Choroid plexus epithelial cell (primary cell): ENCODE measurements around the gene IL17B.

Experiments
- DNase-seq: peaks from one replicate; pipeline ENCODE4 v3.0.0-alpha.2; 2010; ENCODE audit warnings: low read depth
- H3K4me3 ChIP-seq: 2 replicates; pipeline ENCODE4 v1.5.1; 2011; ENCODE audit warnings: low read depth, mild to moderate bottlenecking, control low read depth, low read length, moderate library complexity
- TF ChIP-seq, protein P1 (sequence below): conservative IDR thresholded peaks from 2 replicates; pipeline ENCODE4 v1.5.1; 2011; ENCODE audit warnings: low read depth, mild to moderate bottlenecking, control low read depth, inconsistent platforms, low read length, moderate library complexity

IL17B gene

DNA sequence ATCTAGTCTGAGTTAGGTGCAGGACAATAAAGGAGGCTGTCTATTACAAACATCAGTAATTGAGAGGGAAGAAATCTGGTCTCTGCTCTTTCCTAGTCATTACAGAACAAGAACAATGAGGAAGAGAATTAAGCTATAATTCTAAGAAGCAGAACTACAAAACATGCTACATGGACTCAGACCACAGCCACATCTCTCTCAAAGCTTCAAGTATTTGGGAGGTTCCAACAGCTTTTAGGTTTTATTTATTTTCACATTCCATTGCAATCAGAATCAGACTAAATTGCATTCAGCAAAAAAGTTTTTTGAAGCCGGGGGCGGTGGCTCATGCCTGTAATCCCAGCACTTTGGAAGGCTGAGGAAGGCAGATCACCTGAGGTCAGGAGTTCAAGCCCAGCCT lies 34.9 kb downstream of the IL17B start:
- H3K4me3 ChIP-seq, result no peak overlapping the region
- TF ChIP-seq, protein P1, sequence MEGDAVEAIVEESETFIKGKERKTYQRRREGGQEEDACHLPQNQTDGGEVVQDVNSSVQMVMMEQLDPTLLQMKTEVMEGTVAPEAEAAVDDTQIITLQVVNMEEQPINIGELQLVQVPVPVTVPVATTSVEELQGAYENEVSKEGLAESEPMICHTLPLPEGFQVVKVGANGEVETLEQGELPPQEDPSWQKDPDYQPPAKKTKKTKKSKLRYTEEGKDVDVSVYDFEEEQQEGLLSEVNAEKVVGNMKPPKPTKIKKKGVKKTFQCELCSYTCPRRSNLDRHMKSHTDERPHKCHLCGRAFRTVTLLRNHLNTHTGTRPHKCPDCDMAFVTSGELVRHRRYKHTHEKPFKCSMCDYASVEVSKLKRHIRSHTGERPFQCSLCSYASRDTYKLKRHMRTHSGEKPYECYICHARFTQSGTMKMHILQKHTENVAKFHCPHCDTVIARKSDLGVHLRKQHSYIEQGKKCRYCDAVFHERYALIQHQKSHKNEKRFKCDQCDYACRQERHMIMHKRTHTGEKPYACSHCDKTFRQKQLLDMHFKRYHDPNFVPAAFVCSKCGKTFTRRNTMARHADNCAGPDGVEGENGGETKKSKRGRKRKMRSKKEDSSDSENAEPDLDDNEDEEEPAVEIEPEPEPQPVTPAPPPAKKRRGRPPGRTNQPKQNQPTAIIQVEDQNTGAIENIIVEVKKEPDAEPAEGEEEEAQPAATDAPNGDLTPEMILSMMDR, result no peak
- no peak for DNase-seq

DNA sequence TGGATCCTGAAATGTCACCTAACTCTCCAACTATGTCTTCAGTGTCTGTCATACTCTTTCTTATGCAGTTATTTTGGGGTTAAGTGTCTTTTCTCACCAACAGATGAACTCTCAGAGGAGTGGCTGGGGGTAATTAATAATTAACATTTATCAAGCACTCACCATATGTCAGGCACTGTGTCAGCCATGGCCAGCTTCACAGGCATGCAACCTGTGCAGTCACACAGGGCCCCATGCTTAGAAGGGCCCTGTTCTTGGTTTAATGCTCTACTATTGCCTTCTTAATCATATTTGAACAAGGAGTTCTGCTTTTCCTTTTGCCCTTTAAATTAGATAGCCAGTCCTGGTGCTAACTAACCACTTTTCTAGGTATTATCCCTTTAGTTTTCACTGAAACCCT lies 37.2 kb downstream of the IL17B start:
- DNase-seq, result no peak
- TF ChIP-seq, protein P1, result no peak
- H3K4me3 ChIP-seq, result no peak overlapping the region

DNA sequence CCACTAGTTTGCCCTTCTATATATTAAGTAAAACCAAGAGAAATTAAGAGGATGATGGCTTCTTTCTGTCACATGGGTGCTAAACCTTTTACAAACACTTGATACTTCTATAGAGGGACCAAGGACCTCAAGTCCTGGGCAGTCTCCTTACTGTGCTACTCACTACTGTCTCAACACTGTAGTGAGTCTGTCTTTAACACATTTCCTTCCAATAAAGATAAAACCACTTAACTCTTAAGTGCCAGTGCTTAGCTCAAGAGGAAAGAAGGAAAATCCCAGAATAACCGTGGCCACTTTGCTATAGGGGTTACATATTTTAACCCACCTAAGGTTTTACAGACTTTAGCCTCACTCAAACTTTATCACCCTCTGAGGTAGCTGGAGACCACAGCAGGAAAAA lies 38.2 kb downstream of the IL17B start:
- no peak overlapping the region for H3K4me3 ChIP-seq
- no peak for DNase-seq
- TF ChIP-seq, protein P1, result no peak

DNA sequence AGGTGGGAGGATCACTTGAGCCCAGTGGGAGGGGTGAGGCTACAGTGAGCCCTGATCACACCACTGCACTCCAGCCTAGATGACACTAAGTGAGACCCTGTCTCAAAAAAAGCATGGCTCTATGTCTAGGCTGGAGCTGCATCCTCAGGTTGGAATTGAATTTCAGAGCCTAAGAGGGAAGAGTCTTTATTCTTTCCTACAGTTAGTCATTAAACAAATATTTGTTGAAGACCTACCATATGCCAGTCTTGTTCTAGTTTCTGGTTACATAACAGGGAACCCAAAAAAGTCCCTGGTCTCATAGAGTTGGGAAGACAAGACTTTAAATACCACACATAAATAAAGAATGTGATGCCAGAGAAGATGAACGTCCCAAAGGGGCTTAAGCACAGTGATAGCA lies 40.7 kb downstream of the IL17B start:
- DNase-seq, result no peak
- TF ChIP-seq, protein P1, result no peak

DNA sequence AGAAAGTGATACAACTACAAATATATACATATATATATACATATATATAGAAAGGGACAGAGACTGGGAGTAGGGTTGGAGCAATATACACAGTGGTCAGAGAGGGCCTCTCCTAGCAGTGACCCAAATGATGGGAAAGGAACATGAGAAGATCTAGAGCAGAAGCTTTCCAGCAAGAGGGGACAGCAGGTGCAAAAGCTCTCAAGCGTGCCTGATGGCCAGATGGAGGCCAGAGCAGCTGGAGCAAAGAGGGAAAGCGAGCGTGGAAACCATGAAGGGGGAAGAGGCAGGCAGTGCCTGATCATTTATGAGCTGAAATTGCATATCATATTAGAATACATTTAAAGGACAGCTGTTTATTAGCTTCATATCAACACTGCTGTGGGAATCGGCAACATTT lies 41.4 kb downstream of the IL17B start:
- TF ChIP-seq, protein P1, result no peak
- no peak overlapping the region for H3K4me3 ChIP-seq
- DNase-seq, result no peak

More for the DNA sequence above, 40.7 kb downstream of the IL17B start:
- no peak overlapping the region for H3K4me3 ChIP-seq

DNA sequence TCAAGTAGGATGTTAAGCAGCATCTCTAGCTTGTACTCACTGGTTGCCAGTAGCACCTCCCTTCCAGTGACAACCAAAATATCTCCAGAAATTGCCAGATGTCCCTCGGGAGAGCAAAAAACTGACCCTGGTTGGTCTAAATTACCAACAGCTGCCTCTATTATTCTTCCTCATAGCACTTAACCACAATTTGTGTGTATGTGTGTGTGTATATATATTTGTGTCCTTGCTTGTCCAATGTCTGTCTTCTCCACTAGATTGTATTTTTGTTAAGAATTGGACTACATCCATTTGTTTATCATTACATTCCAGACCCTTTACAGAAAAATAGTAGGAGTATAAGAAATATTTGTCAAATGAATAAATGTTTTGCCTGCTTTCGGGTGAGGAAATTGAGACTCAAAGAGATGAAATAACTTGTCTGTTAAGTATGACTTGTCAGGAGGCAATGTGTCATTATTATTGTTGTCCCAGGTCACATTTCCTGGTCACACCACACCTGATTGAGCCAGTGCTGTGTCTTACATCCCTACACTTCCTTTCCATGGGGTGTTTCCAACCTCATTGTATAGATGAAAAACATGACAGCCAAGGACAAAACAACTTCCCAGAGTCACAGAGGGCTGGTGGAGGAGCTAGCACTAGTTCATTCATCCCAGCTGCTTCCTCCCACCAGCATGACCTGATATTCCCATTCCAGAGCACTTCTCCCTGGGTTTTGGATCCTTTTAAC lies 45.2 kb downstream of the IL17B start:
- H3K4me3 ChIP-seq, result no peak overlapping the region
- DNase-seq, result peak; percentile 7
- TF ChIP-seq, protein P1, result no peak

DNA sequence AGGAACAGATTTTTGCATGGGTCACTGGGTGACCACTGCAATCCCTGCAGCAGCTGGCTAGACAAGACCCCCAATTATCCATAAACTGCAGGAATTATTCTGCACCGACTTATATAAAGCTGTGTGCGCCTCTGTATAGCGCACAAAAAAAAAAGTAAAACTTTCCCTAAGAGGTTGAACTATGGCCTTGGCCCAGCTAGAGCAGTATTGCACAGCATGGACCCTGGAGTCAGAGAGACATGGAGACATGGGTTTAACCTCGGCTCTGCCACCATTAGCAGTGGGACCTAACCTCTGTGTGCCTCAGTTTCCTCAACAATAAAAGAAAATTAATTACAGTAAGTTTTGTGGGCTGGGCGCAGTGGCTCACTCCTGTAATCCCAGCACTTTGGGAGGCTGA lies 50.9 kb downstream of the IL17B start:
- DNase-seq, result no peak
- H3K4me3 ChIP-seq, result no peak overlapping the region
- TF ChIP-seq, protein P1, result no peak
